Measurements from ENCODE around the gene JPT2. TPM values are rescaled to one million over a fixed set of nuclear protein-coding genes. Genes with fewer than 3 reads are reported as not detected.

Gene JPT2
- total RNA-seq, 1 experiment from 2014 or later = 113 TPM

DNA sequence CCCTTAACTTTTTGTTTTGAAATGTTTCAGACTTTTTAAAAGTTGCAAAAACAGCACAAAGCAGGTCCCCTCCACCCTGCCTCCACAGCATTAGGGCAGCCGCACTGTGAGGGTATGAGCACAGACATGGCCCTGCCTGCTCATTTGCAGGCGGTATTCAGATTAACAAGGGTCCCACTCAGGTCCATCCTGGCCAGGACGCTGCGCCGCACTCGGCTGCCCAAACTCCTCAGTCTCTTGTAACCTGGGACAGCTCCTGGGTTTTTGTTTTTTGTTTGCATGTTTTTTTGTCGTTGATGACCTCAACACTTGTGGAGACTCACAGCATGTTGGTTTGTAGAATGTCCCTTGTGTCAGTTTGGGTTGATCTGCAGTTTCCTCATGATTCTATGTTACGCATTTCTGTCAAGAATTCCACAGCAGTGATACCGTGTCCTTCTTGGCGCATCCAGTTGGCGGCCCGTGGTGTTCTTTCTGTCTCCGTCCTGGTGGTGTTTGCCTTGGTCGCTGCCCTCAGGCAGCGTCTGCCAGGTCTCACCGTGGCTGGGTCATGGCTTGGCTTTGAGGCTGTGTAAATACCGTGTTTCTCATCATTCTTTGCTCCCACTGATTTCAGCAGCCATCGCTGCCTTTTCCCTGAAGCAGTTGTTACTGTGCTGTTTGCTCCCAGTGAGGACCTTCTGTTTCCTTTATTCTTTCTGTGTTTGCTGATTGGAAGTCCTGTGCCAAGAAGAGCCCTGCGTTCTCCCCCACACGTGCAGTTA lies 47.4 kb upstream of the JPT2 start:
- intact Hi-C loops (cut with micrococcal nuclease) = no loop called here
- no peaks in the 10 kb centered on the region for H3K27me3 ChIP-seq (ENCODE audit: insufficient read depth, low read length)
- no peaks in the 10 kb centered on the region for H3K4me1 ChIP-seq (ENCODE audit: control insufficient read depth in 1 of 2, insufficient read depth in 2 of 2, low read length in 2 of 2)
- ChIA-PET RAD21 (ENCODE audit: low non-redundant PET in 1 of 2, low total read pairs in 2 of 2, uncharacterized antibody in 2 of 2, unreplicated experiment in 2 of 2) (no interaction called here), CTCF (no interaction called here), POLR2A (no interaction called here)
- TF ChIP-seq ZNF274 (IDR thresholded peaks at IDR 0.05; ENCODE audit: low read depth, low read length) (no peak), POLR2A (IDR thresholded peaks at IDR 0.05; ENCODE audit: borderline replicate concordance, extremely low read depth, insufficient read depth, insufficient read length) (no peak)
- H3K4me3 ChIP-seq (replicated peaks in 1 of 2; ENCODE audit: low read depth in 1 of 2, low read length in 2 of 2) = no peak overlapping the region
- no peaks in the 10 kb centered on the region for H3K9me3 ChIP-seq (ENCODE audit: control insufficient read depth in 1 of 2, insufficient read depth in 1 of 2, low read depth in 1 of 2, low read length in 2 of 2)
- H3K36me3 ChIP-seq (ENCODE audit: control insufficient read depth in 1 of 2, insufficient read depth in 2 of 2, low read length in 2 of 2) = peaks cover 15 to 33% of the 10 kb centered on the region in 2 experiments
- peaks cover 72% of the 10 kb centered on the region for H3K79me2 ChIP-seq (ENCODE audit: insufficient read depth, low read length)
- H3K9me2 ChIP-seq (ENCODE audit: insufficient read depth) = no peaks in the 10 kb centered on the region
- no peak overlapping the region for H3K27ac ChIP-seq (ENCODE audit: low read depth, low read length)
- no peak for ATAC-seq
- no peak overlapping the region for H2AFZ ChIP-seq (ENCODE audit: low read depth, low read length, poor library complexity, severe bottlenecking)
- no TSS peak for BruUV-seq (replicated peaks)
- H3K9ac ChIP-seq (ENCODE audit: low read length) = no peak overlapping the region
- no peak overlapping the region for H3K4me2 ChIP-seq (ENCODE audit: low read length)
- no peak for DNase-seq (ENCODE audit: low read depth, low spot score)
- H4K20me1 ChIP-seq (ENCODE audit: insufficient read depth) = no peaks in the 10 kb centered on the region

DNA sequence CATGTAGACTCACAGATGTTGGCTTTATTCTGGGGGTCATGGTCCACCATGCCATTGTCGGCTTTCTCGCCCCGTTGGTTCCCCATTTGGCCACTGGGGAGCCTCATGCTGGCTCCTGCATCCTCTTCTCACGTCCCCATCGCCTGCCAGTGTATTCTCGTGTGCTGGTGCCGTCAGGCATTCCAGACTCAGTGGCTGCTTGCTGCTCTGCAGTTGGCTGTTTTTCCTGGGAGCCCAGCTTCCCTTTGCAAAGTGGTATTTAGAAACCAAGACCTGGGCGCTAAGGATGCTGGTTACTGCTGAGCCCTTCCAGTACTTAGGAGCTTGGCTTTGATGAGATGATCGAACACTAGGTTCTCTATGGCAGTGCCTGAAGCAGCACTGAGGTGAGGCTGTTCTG lies 46.8 kb upstream of the JPT2 start:
- no peak overlapping the region for H3K27ac ChIP-seq (ENCODE audit: low read depth, low read length)
- ChIA-PET RAD21 (ENCODE audit: low non-redundant PET in 1 of 2, low total read pairs in 2 of 2, uncharacterized antibody in 2 of 2, unreplicated experiment in 2 of 2) (no interaction called here), CTCF (no interaction called here), POLR2A (no interaction called here)
- DNase-seq (ENCODE audit: low read depth, low spot score) = no peak
- H3K4me1 ChIP-seq (ENCODE audit: control insufficient read depth in 1 of 2, insufficient read depth in 2 of 2, low read length in 2 of 2) = no peaks in the 10 kb centered on the region
- H3K4me3 ChIP-seq (replicated peaks in 1 of 2; ENCODE audit: low read depth in 1 of 2, low read length in 2 of 2) = no peak overlapping the region
- intact Hi-C loops (cut with micrococcal nuclease) = no loop called here
- H3K9ac ChIP-seq (ENCODE audit: low read length) = no peak overlapping the region
- peaks cover 15 to 33% of the 10 kb centered on the region in 2 experiments for H3K36me3 ChIP-seq (ENCODE audit: control insufficient read depth in 1 of 2, insufficient read depth in 2 of 2, low read length in 2 of 2)
- no peaks in the 10 kb centered on the region for H3K9me2 ChIP-seq (ENCODE audit: insufficient read depth)
- peaks cover 68% of the 10 kb centered on the region for H3K79me2 ChIP-seq (ENCODE audit: insufficient read depth, low read length)
- no peak overlapping the region for H3K4me2 ChIP-seq (ENCODE audit: low read length)
- TF ChIP-seq SRF (IDR thresholded peaks at IDR 0.05; ENCODE audit: low read depth) = no peak
- TF ChIP-seq TCF7L2 (IDR thresholded peaks at IDR 0.05; ENCODE audit: borderline replicate concordance, extremely low read depth, insufficient read depth, insufficient read length) = no peak
- no peak for TF ChIP-seq EZH2 (IDR thresholded peaks at IDR 0.05)
- TF ChIP-seq, protein P1, sequence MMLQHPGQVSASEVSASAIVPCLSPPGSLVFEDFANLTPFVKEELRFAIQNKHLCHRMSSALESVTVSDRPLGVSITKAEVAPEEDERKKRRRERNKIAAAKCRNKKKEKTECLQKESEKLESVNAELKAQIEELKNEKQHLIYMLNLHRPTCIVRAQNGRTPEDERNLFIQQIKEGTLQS (IDR thresholded peaks at IDR 0.05) = no peak
- TF ChIP-seq, protein P2, sequence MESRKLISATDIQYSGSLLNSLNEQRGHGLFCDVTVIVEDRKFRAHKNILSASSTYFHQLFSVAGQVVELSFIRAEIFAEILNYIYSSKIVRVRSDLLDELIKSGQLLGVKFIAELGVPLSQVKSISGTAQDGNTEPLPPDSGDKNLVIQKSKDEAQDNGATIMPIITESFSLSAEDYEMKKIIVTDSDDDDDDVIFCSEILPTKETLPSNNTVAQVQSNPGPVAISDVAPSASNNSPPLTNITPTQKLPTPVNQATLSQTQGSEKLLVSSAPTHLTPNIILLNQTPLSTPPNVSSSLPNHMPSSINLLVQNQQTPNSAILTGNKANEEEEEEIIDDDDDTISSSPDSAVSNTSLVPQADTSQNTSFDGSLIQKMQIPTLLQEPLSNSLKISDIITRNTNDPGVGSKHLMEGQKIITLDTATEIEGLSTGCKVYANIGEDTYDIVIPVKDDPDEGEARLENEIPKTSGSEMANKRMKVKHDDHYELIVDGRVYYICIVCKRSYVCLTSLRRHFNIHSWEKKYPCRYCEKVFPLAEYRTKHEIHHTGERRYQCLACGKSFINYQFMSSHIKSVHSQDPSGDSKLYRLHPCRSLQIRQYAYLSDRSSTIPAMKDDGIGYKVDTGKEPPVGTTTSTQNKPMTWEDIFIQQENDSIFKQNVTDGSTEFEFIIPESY (IDR thresholded peaks at IDR 0.05; ENCODE audit: extremely low read depth, insufficient replicate concordance, low read length) = no peak
- TF ChIP-seq, protein P3, sequence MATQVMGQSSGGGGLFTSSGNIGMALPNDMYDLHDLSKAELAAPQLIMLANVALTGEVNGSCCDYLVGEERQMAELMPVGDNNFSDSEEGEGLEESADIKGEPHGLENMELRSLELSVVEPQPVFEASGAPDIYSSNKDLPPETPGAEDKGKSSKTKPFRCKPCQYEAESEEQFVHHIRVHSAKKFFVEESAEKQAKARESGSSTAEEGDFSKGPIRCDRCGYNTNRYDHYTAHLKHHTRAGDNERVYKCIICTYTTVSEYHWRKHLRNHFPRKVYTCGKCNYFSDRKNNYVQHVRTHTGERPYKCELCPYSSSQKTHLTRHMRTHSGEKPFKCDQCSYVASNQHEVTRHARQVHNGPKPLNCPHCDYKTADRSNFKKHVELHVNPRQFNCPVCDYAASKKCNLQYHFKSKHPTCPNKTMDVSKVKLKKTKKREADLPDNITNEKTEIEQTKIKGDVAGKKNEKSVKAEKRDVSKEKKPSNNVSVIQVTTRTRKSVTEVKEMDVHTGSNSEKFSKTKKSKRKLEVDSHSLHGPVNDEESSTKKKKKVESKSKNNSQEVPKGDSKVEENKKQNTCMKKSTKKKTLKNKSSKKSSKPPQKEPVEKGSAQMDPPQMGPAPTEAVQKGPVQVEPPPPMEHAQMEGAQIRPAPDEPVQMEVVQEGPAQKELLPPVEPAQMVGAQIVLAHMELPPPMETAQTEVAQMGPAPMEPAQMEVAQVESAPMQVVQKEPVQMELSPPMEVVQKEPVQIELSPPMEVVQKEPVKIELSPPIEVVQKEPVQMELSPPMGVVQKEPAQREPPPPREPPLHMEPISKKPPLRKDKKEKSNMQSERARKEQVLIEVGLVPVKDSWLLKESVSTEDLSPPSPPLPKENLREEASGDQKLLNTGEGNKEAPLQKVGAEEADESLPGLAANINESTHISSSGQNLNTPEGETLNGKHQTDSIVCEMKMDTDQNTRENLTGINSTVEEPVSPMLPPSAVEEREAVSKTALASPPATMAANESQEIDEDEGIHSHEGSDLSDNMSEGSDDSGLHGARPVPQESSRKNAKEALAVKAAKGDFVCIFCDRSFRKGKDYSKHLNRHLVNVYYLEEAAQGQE (IDR thresholded peaks at IDR 0.05; ENCODE audit: low read depth) = no peak
- TF ChIP-seq, protein P4, sequence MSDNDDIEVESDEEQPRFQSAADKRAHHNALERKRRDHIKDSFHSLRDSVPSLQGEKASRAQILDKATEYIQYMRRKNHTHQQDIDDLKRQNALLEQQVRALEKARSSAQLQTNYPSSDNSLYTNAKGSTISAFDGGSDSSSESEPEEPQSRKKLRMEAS (IDR thresholded peaks at IDR 0.05) = no peak
- no peak for TF ChIP-seq CEBPB (IDR thresholded peaks at IDR 0.05; ENCODE audit: low read depth)
- TF ChIP-seq SP1 (IDR thresholded peaks at IDR 0.05; ENCODE audit: low read depth) = no peak
- no peak for TF ChIP-seq ZFX (IDR thresholded peaks at IDR 0.05)
- TF ChIP-seq SIN3A (IDR thresholded peaks at IDR 0.05; ENCODE audit: low read depth) = no peak
- no peak for TF ChIP-seq JUND (IDR thresholded peaks at IDR 0.05)
- no peak for ATAC-seq
- H2AFZ ChIP-seq (ENCODE audit: low read depth, low read length, poor library complexity, severe bottlenecking) = no peak overlapping the region
- no peaks in the 10 kb centered on the region for H3K27me3 ChIP-seq (ENCODE audit: insufficient read depth, low read length)
- no peaks in the 10 kb centered on the region for H3K9me3 ChIP-seq (ENCODE audit: control insufficient read depth in 1 of 2, insufficient read depth in 1 of 2, low read depth in 1 of 2, low read length in 2 of 2)
- BruUV-seq (replicated peaks) = no TSS peak
- H4K20me1 ChIP-seq (ENCODE audit: insufficient read depth) = no peaks in the 10 kb centered on the region

Measured in HCT116 (cell line).